ENCODE data around the gene SMURF2. TPM values are rescaled to one million over a fixed set of nuclear protein-coding genes. Genes with fewer than 3 reads are reported as not detected.

Gene SMURF2
- total RNA-seq, 2 donors from 2014 or later, result 30.5 to 39.8 TPM

- DNase-seq (ENCODE audit: low spot score) (no peak), ATAC-seq (ENCODE audit: insufficient number of reproducible peaks, low FRiP score, low read depth) (no peak)
- Histone ChIP-seq H3K4me1 (ENCODE audit: control insufficient read depth in 1 of 2, low read depth in 2 of 2) (no peaks in the 10 kb centered on the region), H3K36me3 (peaks cover 60% of the 10 kb centered on the region), H3K4me3 (no peak overlapping the region), H3K27ac (peak overlapping the region in 1 of 2 donors; percentile 11), H3K27me3 (replicated peaks; ENCODE audit: insufficient read depth) (no peaks in the 10 kb centered on the region), H3K9me3 (no peaks in the 10 kb centered on the region)
- TF ChIP-seq CTCF (IDR thresholded peaks at IDR 0.05), result no peak
Measured at GRCh38 chr17:64532409-64532808, 129.7 kb downstream of the SMURF2 start.

- Histone ChIP-seq H3K9me3 (no peaks in the 10 kb centered on the region), H3K27me3 (replicated peaks; ENCODE audit: insufficient read depth) (no peaks in the 10 kb centered on the region), H3K36me3 (peaks cover 58% of the 10 kb centered on the region), H3K4me3 (no peak overlapping the region), H3K27ac (peak overlapping the region in 1 of 2 donors; percentile 11), H3K4me1 (ENCODE audit: control insufficient read depth in 1 of 2, low read depth in 2 of 2) (no peaks in the 10 kb centered on the region)
- no peak for TF ChIP-seq CTCF (IDR thresholded peaks at IDR 0.05)
- DNase-seq (ENCODE audit: low spot score) (no peak), ATAC-seq (ENCODE audit: insufficient number of reproducible peaks, low FRiP score, low read depth) (no peak)
Measured at GRCh38 chr17:64531955-64532371, 130.1 kb downstream of the SMURF2 start.

- Histone ChIP-seq H3K4me1 (ENCODE audit: control insufficient read depth in 1 of 2, low read depth in 2 of 2) (no peaks in the 10 kb centered on the region), H3K27me3 (replicated peaks; ENCODE audit: insufficient read depth) (no peaks in the 10 kb centered on the region), H3K4me3 (no peak overlapping the region), H3K36me3 (peaks cover 74% of the 10 kb centered on the region), H3K27ac (no peak overlapping the region), H3K9me3 (no peaks in the 10 kb centered on the region)
- DNase-seq (ENCODE audit: low spot score) (no peak), ATAC-seq (ENCODE audit: insufficient number of reproducible peaks, low FRiP score, low read depth) (no peak)
- no peak for TF ChIP-seq CTCF (IDR thresholded peaks at IDR 0.05)
Measured at GRCh38 chr17:64529221-64529620, 132.9 kb downstream of the SMURF2 start.

GRCh38 chr17:64527914-64528313 is 134.2 kb downstream of the SMURF2 start:
- Histone ChIP-seq H3K27me3 (replicated peaks; ENCODE audit: insufficient read depth) (no peaks in the 10 kb centered on the region), H3K4me1 (ENCODE audit: control insufficient read depth in 1 of 2, low read depth in 2 of 2) (no peaks in the 10 kb centered on the region), H3K27ac (no peak overlapping the region), H3K4me3 (no peak overlapping the region), H3K36me3 (peaks cover 72% of the 10 kb centered on the region), H3K9me3 (no peaks in the 10 kb centered on the region)
- DNase-seq (ENCODE audit: low spot score), result no peak
- no peak for TF ChIP-seq CTCF (IDR thresholded peaks at IDR 0.05)
- ATAC-seq (ENCODE audit: insufficient number of reproducible peaks, low FRiP score, low read depth), result no peak

- H3K36me3 ChIP-seq, result peaks cover 44% of the 10 kb centered on the region
- DNase-seq (ENCODE audit: low spot score) (no peak), ATAC-seq (ENCODE audit: insufficient number of reproducible peaks, low FRiP score, low read depth) (no peak)
- no peak overlapping the region for H3K27ac ChIP-seq
- H3K4me3 ChIP-seq, result no peak overlapping the region
- no peaks in the 10 kb centered on the region for H3K4me1 ChIP-seq (ENCODE audit: control insufficient read depth in 1 of 2, low read depth in 2 of 2)
- no peaks in the 10 kb centered on the region for H3K27me3 ChIP-seq (replicated peaks; ENCODE audit: insufficient read depth)
- no peaks in the 10 kb centered on the region for H3K9me3 ChIP-seq
- TF ChIP-seq CTCF (IDR thresholded peaks at IDR 0.05), result no peak
Measured at GRCh38 chr17:64520359-64520758, 141.7 kb downstream of the SMURF2 start.
